GM13976 (cell line): ENCODE measurements around the gene FAR1.
A peak's percentile ranks its signal among the peaks of the same experiment; 100 is the strongest.
"Not testable (repeated sequence)": the region's sequence is repeated elsewhere in the genome, so short reads cannot be mapped to it uniquely, and the experiment has no call there.

Experiments used
- DNase-seq: peaks from one replicate; pipeline ENCODE4 v3.0.0; 2012; ENCODE audit warnings: low spot score
- in situ Hi-C: fragments of 300-500 bp; cut with MboI; formaldehyde crosslinking; loops from one replicate; pipeline ENCODE4 v1.12.0; 2022; ENCODE audit warnings: low sequenced_read_pairs, mixed read lengths, inconsistent platforms; ENCODE audit not compliant: unreplicated experiment
- TF ChIP-seq, protein P1 (sequence below): IDR thresholded peaks from 2 replicates; pipeline ENCODE4 v1.5.1; 2012; ENCODE audit warnings: borderline replicate concordance, mild to moderate bottlenecking; ENCODE audit not compliant: insufficient read depth; ENCODE audit errors: extremely low read depth, missing control alignments, control extremely low read depth

The FAR1 gene, protein sequence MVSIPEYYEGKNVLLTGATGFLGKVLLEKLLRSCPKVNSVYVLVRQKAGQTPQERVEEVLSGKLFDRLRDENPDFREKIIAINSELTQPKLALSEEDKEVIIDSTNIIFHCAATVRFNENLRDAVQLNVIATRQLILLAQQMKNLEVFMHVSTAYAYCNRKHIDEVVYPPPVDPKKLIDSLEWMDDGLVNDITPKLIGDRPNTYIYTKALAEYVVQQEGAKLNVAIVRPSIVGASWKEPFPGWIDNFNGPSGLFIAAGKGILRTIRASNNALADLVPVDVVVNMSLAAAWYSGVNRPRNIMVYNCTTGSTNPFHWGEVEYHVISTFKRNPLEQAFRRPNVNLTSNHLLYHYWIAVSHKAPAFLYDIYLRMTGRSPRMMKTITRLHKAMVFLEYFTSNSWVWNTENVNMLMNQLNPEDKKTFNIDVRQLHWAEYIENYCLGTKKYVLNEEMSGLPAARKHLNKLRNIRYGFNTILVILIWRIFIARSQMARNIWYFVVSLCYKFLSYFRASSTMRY

DNA sequence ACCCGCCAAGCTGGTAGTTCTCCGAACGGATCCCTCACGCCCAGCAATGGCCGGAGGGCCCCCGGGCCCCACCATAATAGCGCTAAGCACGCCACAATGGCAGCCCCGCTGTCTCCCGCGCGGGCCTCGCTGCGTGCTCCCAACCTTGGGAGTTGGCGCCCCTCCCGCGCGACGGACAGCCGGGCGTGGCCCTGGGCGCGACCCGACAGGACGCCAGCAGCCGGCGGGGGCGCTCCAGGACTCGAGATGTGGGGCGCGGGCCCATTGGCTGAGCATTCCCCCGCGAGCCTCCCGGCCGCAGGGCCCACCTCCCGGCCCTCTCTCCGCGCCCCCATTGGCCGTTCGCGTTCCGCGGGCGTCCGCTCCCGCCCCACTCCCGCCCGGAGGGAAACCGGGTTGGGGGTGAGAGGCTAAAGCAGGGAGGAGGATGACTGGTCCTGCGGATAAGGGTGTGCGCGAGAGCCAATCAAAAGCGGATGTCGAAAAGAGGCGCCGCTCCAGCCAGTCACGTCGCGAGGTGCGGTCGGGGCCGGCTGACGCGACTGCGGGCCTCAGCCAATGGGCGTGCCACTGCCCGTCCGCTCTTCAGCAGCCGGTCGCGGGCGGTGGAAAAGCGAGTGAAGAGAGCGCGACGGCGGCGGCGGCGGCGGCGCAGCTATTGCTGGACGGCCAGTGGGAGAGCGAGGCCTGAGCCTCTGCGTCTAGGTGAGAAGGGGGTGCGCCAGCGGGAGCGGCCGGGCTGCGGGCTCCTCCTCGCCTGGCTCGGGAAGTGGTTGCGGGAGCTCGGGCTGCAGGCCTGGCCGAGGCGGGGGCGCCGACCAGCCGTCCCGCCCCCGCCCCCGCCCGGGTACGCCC lies at the start of gene FAR1:
Gene FAR1 (plus strand): TSS at position 567 of the 855 bp plus-strand sequence. CDS start 26,098 bp downstream, outside the sequence.
- TF ChIP-seq, protein P1, sequence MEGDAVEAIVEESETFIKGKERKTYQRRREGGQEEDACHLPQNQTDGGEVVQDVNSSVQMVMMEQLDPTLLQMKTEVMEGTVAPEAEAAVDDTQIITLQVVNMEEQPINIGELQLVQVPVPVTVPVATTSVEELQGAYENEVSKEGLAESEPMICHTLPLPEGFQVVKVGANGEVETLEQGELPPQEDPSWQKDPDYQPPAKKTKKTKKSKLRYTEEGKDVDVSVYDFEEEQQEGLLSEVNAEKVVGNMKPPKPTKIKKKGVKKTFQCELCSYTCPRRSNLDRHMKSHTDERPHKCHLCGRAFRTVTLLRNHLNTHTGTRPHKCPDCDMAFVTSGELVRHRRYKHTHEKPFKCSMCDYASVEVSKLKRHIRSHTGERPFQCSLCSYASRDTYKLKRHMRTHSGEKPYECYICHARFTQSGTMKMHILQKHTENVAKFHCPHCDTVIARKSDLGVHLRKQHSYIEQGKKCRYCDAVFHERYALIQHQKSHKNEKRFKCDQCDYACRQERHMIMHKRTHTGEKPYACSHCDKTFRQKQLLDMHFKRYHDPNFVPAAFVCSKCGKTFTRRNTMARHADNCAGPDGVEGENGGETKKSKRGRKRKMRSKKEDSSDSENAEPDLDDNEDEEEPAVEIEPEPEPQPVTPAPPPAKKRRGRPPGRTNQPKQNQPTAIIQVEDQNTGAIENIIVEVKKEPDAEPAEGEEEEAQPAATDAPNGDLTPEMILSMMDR = peak; percentile 85
- peak; percentile 96 for DNase-seq
- in situ Hi-C loops = no loop called here

DNA sequence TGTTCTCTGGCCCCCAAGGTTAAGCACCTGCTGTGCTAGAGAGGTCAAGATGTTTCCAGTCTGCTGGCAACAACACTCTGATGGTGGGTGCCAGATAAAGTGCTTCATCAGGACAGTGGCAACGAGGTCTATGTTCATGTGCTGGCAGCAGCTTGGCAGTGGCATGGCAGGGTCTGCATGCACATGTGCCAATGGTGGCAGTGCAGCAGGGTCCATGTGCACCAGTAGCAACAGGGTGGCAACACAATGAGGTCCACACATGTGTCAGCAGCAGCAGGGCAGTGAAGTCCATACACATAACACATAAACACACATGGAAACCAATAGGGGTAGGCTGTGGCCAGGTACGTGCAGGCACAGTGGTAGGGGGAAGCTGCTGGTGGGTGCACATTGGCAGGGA lies 48.4 kb upstream of the FAR1 start:
- TF ChIP-seq, protein P1 = no peak
- in situ Hi-C loops = no loop called here
- no peak for DNase-seq

DNA sequence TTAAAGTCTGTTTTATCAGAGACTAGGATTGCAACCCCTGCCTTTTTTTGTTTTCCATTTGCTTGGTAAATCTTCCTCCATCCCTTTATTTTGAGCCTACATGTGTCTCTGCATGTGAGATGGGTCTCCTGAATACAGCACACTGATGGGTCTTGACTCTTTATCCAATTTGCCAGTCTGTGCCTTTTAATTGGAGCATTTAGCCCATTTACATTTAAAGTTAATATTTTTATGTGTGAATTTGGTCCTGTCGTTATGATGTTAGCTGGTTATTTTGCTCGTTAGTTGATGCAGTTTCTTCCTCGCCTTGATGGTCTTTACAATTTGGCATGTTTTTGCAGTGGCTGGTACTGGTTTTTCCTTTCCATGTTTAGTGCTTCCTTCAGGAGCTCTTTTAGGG lies 41.6 kb upstream of the FAR1 start:
- DNase-seq, in situ Hi-C loops: not testable (repeated sequence)

DNA sequence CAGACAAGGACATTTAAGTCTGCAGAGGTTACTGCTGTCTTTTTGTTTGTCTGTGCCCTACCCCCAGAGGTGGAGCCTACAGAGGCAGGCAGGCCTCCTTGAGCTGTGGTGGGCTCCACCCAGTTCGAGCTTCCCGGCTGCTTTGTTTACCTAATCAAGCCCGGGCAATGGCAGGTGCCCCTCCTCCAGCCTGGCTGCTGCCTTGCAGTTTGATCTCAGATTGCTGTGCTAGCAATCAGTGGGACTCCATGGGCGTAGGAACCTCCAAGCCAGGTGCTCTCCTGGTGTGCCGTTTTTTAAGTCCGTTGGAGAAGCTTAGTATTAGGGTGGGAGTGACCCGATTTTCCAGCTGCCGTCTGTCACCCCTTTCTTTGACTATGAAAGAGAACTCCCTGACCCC lies 39.8 kb upstream of the FAR1 start:
- DNase-seq, in situ Hi-C loops: not testable (repeated sequence)

DNA sequence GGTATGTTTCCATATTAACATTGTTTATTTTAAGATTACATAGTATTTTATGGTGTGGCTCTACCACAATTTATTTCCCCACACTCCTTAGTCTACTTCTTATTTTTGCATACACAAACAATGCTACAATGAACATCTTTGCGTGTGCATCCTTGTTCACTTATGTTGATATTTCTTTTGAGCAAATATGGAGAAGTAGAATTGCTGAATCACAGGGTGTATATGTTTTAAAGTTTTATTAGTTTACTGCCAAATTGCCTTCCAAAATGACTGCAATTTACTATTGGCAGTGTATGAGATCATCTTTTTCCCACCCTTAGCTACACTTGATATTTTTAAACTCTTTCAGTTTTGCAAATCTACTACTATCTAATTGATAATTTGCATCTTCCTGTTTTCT lies 38.7 kb upstream of the FAR1 start:
- TF ChIP-seq, protein P1 = no peak
- DNase-seq = no peak
- in situ Hi-C loops = no loop called here

DNA sequence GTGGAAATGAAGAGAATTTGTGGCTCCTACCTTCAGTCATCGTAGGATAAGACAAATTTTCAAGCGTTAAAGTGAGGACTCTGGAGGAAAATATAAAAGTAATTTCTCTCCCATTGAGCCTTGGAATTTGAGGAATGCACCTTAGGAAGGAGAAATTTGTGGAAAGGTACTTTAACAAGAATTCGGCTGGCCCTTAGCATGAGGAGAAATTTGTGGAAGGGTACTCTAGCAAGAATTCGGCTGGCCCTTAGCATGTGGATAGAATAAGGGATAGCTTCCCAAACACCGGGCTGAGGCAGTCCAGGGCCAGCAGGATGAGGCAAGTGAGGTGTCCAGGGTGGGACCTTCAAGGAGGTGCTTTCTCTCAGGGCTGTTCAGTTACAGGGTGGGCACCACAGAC lies 33.2 kb upstream of the FAR1 start:
- TF ChIP-seq, protein P1 = no peak
- in situ Hi-C loops = no loop called here

DNA sequence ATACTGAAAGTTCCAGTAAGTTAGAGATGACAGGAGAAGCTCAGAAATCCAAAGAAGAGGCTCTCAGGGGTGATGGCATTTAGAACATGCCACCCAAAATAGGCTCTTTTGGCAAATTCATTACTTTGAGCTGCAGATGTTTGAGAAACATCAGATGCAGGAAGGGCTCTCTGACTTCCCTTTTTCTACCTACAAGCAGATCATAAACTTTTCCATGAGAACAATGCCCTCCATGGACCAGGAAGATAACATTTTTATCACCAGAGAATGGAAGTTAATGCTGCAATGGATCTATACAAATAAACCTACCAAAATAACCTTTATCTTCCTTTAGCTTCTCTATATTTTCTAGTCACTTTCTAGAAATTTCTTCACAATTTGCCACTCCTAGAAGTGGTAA lies 32.7 kb upstream of the FAR1 start:
- TF ChIP-seq, protein P1 = no peak
- in situ Hi-C loops = no loop called here
- DNase-seq = no peak

More for the DNA sequence above, 33.2 kb upstream of the FAR1 start:
- no peak for DNase-seq
